ENCODE data around the gene DYRK4. TPM values are rescaled to one million over a fixed set of nuclear protein-coding genes. Genes with fewer than 3 reads are reported as not detected.

The DYRK4 gene
- total and polyA plus RNA-seq, 2 of the 4 experiments (the other 2 are of a cell fraction) = 44.6 to 71.6 TPM

DNA sequence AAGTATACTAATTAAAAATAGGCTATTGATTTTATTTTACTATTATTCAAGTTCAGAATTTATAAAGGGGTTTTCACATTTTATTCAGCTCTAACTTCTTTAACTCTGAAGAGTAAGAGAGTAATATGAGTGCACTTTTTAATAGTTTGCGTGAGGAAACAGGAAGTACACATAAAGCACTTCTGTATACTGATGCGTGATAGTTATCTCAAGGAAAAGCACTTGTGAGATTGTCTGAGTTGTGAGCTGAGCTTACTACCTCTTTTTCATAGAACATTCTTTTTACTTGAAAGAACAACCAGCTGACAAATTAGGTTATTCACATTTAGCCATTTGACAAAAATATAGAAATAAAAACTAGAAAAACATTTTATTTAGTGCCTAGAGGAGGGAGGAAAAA is 21.4 kb upstream of the DYRK4 start:
- Histone ChIP-seq H3K9me3 (ENCODE audit: control insufficient read depth, insufficient read depth, low read length) (no peaks in the 10 kb centered on the region), H2BK5ac (ENCODE audit: low read depth, low read length, poor library complexity, severe bottlenecking) (no peak overlapping the region), H2AK5ac (ENCODE audit: low read depth, low read length) (no peak overlapping the region), H3K27me3 (ENCODE audit: control insufficient read depth, insufficient read depth, low read length) (no peaks in the 10 kb centered on the region), H3K56ac (ENCODE audit: extremely low read depth, insufficient read depth, low read length) (no peak overlapping the region), H3K9ac (ENCODE audit: low read depth, low read length) (no peak overlapping the region), H3K18ac (ENCODE audit: low read depth, low read length) (no peak overlapping the region), H3K4me2 (ENCODE audit: low read depth, low read length) (no peak overlapping the region), H4K5ac (ENCODE audit: low read depth, low read length) (no peak overlapping the region), H2AK9ac (replicated peaks; ENCODE audit: low read depth, low read length, poor library complexity) (no peak overlapping the region), H4K91ac (ENCODE audit: insufficient read depth, low read depth, low read length) (no peak overlapping the region), H2AFZ (replicated peaks; ENCODE audit: low read length, poor library complexity) (no peak overlapping the region), H3K9me1 (ENCODE audit: insufficient read depth, low read length) (no peaks in the 10 kb centered on the region), H2BK20ac (ENCODE audit: low read depth, low read length) (no peak overlapping the region), H3K14ac (replicated peaks; ENCODE audit: low read depth, low read length) (no peak overlapping the region), H2BK120ac (ENCODE audit: low read depth, low read length) (no peak overlapping the region), H3K23ac (ENCODE audit: low read depth, low read length) (no peak overlapping the region), H3K27ac (ENCODE audit: insufficient read depth, low read length) (no peak overlapping the region), H3K4me3 (ENCODE audit: insufficient read depth, low read depth, low read length) (no peak overlapping the region), H3K4ac (ENCODE audit: low read depth, low read length) (no peak overlapping the region), H3K36me3 (ENCODE audit: control insufficient read depth, insufficient read depth, low read length) (no peaks in the 10 kb centered on the region), H4K8ac (ENCODE audit: low read depth in 2 of 2, low read length in 2 of 2) (no peak overlapping the region), H3K79me1 (ENCODE audit: low read depth in 1 of 2, low read length in 2 of 2) (peaks cover 13 to 29% of the 10 kb centered on the region in 2 experiments), H2BK15ac (ENCODE audit: low read depth, low read length) (no peak overlapping the region), H4K20me1 (ENCODE audit: insufficient read depth, low read length) (no peaks in the 10 kb centered on the region), H3K4me1 (ENCODE audit: control insufficient read depth, insufficient read depth, low read length) (no peaks in the 10 kb centered on the region)
- intact Hi-C loops (cut with micrococcal nuclease) = no loop called here
- no peak for TF ChIP-seq RAD21 (IDR thresholded peaks at IDR 0.05; ENCODE audit: low read length)
- TF ChIP-seq, protein P1, sequence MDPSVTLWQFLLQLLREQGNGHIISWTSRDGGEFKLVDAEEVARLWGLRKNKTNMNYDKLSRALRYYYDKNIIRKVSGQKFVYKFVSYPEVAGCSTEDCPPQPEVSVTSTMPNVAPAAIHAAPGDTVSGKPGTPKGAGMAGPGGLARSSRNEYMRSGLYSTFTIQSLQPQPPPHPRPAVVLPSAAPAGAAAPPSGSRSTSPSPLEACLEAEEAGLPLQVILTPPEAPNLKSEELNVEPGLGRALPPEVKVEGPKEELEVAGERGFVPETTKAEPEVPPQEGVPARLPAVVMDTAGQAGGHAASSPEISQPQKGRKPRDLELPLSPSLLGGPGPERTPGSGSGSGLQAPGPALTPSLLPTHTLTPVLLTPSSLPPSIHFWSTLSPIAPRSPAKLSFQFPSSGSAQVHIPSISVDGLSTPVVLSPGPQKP (IDR thresholded peaks at IDR 0.05; ENCODE audit: borderline replicate concordance, low read depth, low read length) = no peak
- TF ChIP-seq MXI1 (IDR thresholded peaks at IDR 0.05; ENCODE audit: borderline replicate concordance, low read depth, low read length) = no peak
- no peak for TF ChIP-seq FOS (IDR thresholded peaks at IDR 0.05; ENCODE audit: low read depth, low read length)
- TF ChIP-seq BHLHE40 (IDR thresholded peaks at IDR 0.05; ENCODE audit: low read depth, low read length) = no peak
- TF ChIP-seq CHD1 (IDR thresholded peaks at IDR 0.05; ENCODE audit: low read depth, low read length) = no peak
- TF ChIP-seq RFX5 (IDR thresholded peaks at IDR 0.05; ENCODE audit: low read depth, low read length) = no peak
- no peak for TF ChIP-seq POLR2A (IDR thresholded peaks at IDR 0.05; ENCODE audit: low read depth, low read length)
- no peak for TF ChIP-seq SMC3 (IDR thresholded peaks at IDR 0.05; ENCODE audit: low read depth, low read length)
- TF ChIP-seq MAZ (IDR thresholded peaks at IDR 0.05; ENCODE audit: borderline replicate concordance, low read depth, low read length) = no peak
- TF ChIP-seq NFE2L2 (IDR thresholded peaks at IDR 0.05; ENCODE audit: low read depth, low read length) = no peak
- TF ChIP-seq, protein P2, sequence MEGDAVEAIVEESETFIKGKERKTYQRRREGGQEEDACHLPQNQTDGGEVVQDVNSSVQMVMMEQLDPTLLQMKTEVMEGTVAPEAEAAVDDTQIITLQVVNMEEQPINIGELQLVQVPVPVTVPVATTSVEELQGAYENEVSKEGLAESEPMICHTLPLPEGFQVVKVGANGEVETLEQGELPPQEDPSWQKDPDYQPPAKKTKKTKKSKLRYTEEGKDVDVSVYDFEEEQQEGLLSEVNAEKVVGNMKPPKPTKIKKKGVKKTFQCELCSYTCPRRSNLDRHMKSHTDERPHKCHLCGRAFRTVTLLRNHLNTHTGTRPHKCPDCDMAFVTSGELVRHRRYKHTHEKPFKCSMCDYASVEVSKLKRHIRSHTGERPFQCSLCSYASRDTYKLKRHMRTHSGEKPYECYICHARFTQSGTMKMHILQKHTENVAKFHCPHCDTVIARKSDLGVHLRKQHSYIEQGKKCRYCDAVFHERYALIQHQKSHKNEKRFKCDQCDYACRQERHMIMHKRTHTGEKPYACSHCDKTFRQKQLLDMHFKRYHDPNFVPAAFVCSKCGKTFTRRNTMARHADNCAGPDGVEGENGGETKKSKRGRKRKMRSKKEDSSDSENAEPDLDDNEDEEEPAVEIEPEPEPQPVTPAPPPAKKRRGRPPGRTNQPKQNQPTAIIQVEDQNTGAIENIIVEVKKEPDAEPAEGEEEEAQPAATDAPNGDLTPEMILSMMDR (conservative IDR thresholded peaks at IDR 0.05; ENCODE audit: low read depth, low read length) = no peak
- ATAC-seq (ENCODE audit: low read depth) = no peak
- DNase-seq = no peak
- no CpG with 5 or more reads among the region's 2 CpGs for WGBS, 2 experiments (ENCODE audit: extremely low coverage in 2 of 2, insufficient read length in 1 of 2)
- in situ Hi-C loops (cut with MboI; ENCODE audit: low sequenced_read_pairs) = no loop called here
- dilution Hi-C loops (cut with HindIII; ENCODE audit: low sequenced_read_pairs, unreplicated experiment) = no loop called here
- CTCF ChIA-PET = no interaction called here
- no TSS peak for BruUV-seq (replicated peaks)
- POLR2A ChIA-PET (ENCODE audit: unreplicated experiment) = no interaction called here

Measured in IMR-90 (cell line).